GM21786 (cell line): Measurements from ENCODE around the gene FANCC.

Experiments
- ATAC-seq: cut with Tn5 transposase; IDR thresholded peaks from one replicate; pipeline ENCODE4 v1.9.1; 2021; ENCODE audit not compliant: unreplicated experiment

The FANCC gene

GRCh38 chr9:95127249-95128176 lies 190.0 kb downstream of the FANCC start:
- ATAC-seq, result no peak

- no peak for ATAC-seq
Measured at GRCh38 chr9:95126739-95127138, 190.8 kb downstream of the FANCC start.

GRCh38 chr9:95125652-95126051 lies 191.9 kb downstream of the FANCC start:
- no peak for ATAC-seq

GRCh38 chr9:95124582-95125367 lies 192.7 kb downstream of the FANCC start:
- no peak for ATAC-seq

DNA sequence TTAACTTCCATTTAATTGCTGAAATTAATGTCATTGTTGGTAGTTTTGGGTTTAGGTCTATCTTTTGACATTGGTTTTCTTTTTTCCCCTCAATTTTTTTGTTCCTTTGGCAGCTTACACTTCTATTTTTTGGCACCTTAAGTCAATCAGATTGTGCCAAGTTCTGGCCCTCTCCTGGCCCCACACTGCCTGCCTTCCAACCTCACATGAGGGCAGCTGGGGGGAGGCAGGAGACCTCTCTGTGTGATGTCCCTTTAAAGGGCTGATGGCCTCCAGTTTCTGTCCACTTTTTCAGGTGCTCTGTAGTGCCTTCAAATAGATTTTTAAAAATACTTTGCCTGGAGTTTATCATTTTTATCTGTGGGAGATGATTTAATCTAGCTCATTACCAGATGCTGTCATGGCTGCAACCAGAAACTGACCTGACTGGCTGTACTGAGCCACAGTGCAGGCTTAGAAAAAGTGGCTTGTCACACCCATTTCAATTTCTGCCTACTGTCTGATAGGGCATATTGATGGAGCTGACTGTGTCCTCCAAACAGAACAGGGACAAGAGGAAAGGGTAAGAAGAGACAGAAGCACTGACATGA lies 196.6 kb downstream of the FANCC start:
- ATAC-seq, result no peak

DNA sequence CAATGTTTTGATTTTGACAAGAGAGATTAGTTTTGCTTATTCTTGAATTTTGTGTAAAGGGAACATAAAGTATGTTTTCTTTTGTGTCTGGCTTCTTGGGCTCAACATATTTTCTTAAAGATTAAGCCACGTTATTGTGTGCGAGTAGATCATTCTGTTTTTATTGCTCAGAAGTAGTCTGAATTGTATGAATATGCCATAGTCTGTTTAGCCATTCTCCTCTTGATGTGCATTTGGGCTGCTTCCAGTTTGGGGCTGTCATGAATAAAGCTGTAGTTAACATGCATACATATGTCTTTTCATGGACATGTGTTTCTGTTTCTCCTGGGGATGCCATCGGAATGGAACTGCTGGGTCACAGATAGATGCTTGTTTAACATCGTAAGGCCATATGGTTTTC lies 198.9 kb downstream of the FANCC start:
- ATAC-seq, result no peak

GRCh38 chr9:95116808-95117204 lies 200.7 kb downstream of the FANCC start:
- no peak for ATAC-seq

GRCh38 chr9:95116002-95116807 lies 201.3 kb downstream of the FANCC start:
- no peak for ATAC-seq

DNA sequence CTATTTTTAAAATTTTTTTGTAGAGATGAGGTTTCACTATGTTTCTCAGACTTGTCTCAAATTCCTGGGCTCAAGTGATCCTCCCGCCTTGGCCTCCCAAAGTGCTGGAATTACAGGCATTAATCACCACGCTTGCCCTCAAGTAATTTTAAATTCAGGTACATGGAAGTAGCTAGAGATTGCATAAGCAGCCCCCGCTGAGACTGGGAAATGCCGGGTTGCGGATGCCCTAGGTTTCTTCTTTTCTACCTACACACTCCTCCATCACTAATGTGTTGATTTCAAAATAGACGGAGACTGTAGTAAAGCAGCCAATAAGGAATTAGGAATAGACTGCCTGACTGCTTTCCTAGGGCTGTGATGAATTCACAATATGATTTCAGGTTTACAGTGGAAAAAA lies 202.4 kb downstream of the FANCC start:
- ATAC-seq, result no peak

GRCh38 chr9:95112436-95113280 lies 204.9 kb downstream of the FANCC start:
- ATAC-seq, result no peak

GRCh38 chr9:95111716-95112115 lies 205.8 kb downstream of the FANCC start:
- ATAC-seq, result no peak

DNA sequence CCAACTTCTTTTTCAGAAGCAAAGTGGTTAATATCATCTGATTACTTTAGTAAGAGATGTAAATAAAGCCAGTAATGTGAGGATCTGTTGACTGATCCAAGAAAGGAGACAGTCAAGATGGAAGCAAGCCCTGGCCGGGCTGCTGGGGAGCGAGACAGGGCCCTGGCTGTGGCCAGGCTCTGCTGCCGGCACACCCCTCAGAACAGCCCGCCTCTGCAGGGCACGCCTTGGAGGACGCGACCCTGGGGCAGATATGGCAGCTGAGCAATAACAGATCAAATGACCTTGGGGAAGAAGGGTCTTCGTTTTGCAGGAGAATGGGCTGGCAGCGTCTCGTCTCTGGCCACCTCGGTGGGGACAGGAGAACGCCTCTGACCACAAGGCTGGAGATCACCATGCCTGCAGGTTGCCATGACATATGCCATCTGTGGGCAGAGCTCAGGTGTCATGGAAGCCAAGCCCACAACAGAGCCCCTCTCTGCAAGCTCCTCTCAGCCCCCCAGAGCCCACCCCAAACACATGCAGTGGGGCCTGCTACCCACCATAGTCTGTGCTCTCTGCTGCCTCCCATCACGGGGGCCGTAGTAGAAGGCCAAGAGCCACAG lies 206.5 kb downstream of the FANCC start:
- no peak for ATAC-seq

GRCh38 chr9:95109456-95109855 lies 208.1 kb downstream of the FANCC start:
- no peak for ATAC-seq

- ATAC-seq, result no peak
Measured at GRCh38 chr9:95108777-95109176, 208.7 kb downstream of the FANCC start.

- no peak for ATAC-seq
Measured at GRCh38 chr9:95107976-95108375, 209.5 kb downstream of the FANCC start.

DNA sequence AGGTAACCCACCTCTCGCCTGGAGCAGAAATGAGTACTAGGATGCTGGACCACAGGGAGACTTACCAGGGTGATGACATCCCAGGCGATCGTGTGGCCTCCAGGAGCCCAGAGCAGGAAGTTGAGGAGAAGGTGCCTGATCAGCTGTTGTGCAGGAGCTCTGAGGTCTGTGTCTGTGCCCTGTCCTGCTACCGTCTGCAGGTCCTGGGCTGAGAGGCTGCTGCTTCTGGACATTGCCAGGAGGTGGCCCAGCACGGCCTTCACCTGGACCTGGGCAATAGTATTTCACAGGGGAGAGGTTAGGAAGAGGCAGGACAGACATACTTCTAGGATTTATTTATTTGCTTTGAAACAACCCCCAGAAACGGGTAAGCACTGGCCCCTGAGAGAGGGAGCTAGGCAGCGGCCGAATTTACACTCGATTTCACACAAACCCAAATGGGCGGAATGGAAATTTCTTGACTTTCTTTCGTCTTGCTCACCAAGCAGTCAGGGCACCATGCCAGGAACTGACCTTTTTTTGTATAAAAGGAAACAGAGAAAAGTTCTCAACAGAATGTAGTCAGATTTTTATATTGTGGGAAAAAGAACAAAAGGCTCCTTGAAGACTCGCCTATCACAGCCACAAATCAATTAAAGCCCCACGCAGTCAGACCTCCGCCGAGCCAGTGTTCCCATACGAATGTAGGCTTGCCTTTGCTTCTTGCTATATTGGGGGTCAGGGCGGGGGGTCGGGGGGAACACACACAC lies 210.3 kb downstream of the FANCC start:
- ATAC-seq, result no peak

GRCh38 chr9:95105519-95106287 lies 211.8 kb downstream of the FANCC start:
- no peak for ATAC-seq

DNA sequence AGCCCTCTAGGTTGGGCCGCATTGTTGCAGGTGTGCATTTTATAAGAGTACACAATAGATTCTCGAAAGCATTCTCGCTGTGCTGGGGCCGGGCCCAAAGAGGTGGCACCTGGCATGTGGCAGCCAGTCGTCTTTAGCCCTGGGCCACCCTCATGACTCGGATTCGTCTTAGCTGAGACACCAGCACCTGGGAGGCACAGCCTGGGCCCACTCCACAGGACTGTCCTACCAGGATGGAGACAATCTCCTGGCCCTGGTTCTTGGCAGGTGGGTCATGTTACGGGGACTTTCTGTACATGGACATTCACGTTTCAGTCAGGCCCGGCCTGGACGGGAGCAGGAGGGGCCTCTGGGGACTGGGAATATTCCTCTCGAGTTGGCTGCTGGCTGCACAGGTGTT lies 212.5 kb downstream of the FANCC start:
- no peak for ATAC-seq
